T-helper 1 cell treated with Interleukin-12 subunit alpha and Interleukin-12 subunit beta and Interleukin-4 antibody, amounts not matched to agents 30 μg/mL and 1 μg/mL, for 36 hours (primary cell): ENCODE results near the gene EYA4.

Source experiments
- H3K27ac Mint-ChIP-seq: one replicate; pipeline ENCODE4 v1.8.0; 2021; ENCODE audit warnings: mild to moderate bottlenecking, mixed read lengths
- H3K27me3 Mint-ChIP-seq: one replicate; pipeline ENCODE4 v1.8.0; 2021; ENCODE audit warnings: low read depth, mixed read lengths
- H3K36me3 Mint-ChIP-seq: one replicate; pipeline ENCODE4 v1.8.0; 2021; ENCODE audit warnings: low read depth, mixed read lengths
- H3K4me1 Mint-ChIP-seq: one replicate; pipeline ENCODE4 v1.8.0; 2021; ENCODE audit warnings: low read depth, mixed read lengths
- H3K4me3 Mint-ChIP-seq: one replicate; pipeline ENCODE4 v1.8.0; 2021; ENCODE audit warnings: mild to moderate bottlenecking, moderate library complexity, mixed read lengths
- H3K9me3 Mint-ChIP-seq: one replicate; pipeline ENCODE4 v1.8.0; 2021; ENCODE audit warnings: mixed read lengths

Gene EYA4

GRCh38 chr6:133254552-133255228 is 13.5 kb downstream of the EYA4 start:
- no peak overlapping the region for H3K4me3 Mint-ChIP-seq
- H3K27ac Mint-ChIP-seq = no peak overlapping the region
- H3K4me1 Mint-ChIP-seq = no peaks in the 10 kb centered on the region
- H3K9me3 Mint-ChIP-seq = no peaks in the 10 kb centered on the region
- no peaks in the 10 kb centered on the region for H3K36me3 Mint-ChIP-seq
- H3K27me3 Mint-ChIP-seq = peaks cover 6% of the 10 kb centered on the region

- peaks cover 6% of the 10 kb centered on the region for H3K27me3 Mint-ChIP-seq
- H3K4me1 Mint-ChIP-seq = no peaks in the 10 kb centered on the region
- H3K4me3 Mint-ChIP-seq = no peak overlapping the region
- no peaks in the 10 kb centered on the region for H3K9me3 Mint-ChIP-seq
- H3K36me3 Mint-ChIP-seq = no peaks in the 10 kb centered on the region
- no peak overlapping the region for H3K27ac Mint-ChIP-seq
Measured at GRCh38 chr6:133257545-133258105, 16.5 kb downstream of the EYA4 start.

GRCh38 chr6:133259561-133259960 is 18.4 kb downstream of the EYA4 start:
- Mint-ChIP-seq H3K9me3 (no peaks in the 10 kb centered on the region), H3K27ac (no peak overlapping the region)

GRCh38 chr6:133262804-133263203 is 21.6 kb downstream of the EYA4 start:
- H3K4me1 Mint-ChIP-seq = no peaks in the 10 kb centered on the region
- no peaks in the 10 kb centered on the region for H3K27me3 Mint-ChIP-seq
- no peak overlapping the region for H3K4me3 Mint-ChIP-seq
- H3K27ac Mint-ChIP-seq = no peak overlapping the region
- H3K9me3 Mint-ChIP-seq = no peaks in the 10 kb centered on the region
- H3K36me3 Mint-ChIP-seq = no peaks in the 10 kb centered on the region

More at GRCh38 chr6:133259561-133259960, 18.4 kb downstream of the EYA4 start:
- Mint-ChIP-seq H3K4me3 (no peak overlapping the region), H3K36me3 (no peaks in the 10 kb centered on the region), H3K27me3 (peaks cover 4% of the 10 kb centered on the region), H3K4me1 (no peaks in the 10 kb centered on the region)

GRCh38 chr6:133265066-133265465 is 23.9 kb downstream of the EYA4 start:
- Mint-ChIP-seq H3K27me3 (no peaks in the 10 kb centered on the region), H3K4me1 (no peaks in the 10 kb centered on the region), H3K9me3 (no peaks in the 10 kb centered on the region), H3K36me3 (no peaks in the 10 kb centered on the region), H3K4me3 (no peak overlapping the region), H3K27ac (no peak overlapping the region)

- H3K27ac Mint-ChIP-seq = no peak overlapping the region
- H3K4me1 Mint-ChIP-seq = no peaks in the 10 kb centered on the region
- no peaks in the 10 kb centered on the region for H3K36me3 Mint-ChIP-seq
- H3K27me3 Mint-ChIP-seq = no peaks in the 10 kb centered on the region
- no peaks in the 10 kb centered on the region for H3K9me3 Mint-ChIP-seq
- H3K4me3 Mint-ChIP-seq = no peak overlapping the region
Measured at GRCh38 chr6:133266186-133266585, 25.0 kb downstream of the EYA4 start.

- Mint-ChIP-seq H3K9me3 (no peaks in the 10 kb centered on the region), H3K27me3 (no peaks in the 10 kb centered on the region), H3K4me1 (no peaks in the 10 kb centered on the region), H3K36me3 (no peaks in the 10 kb centered on the region), H3K4me3 (no peak overlapping the region), H3K27ac (no peak overlapping the region)
Measured at GRCh38 chr6:133268621-133269020, 27.5 kb downstream of the EYA4 start.

GRCh38 chr6:133274813-133275212 is 33.7 kb downstream of the EYA4 start:
- Mint-ChIP-seq H3K27ac (no peak overlapping the region), H3K27me3 (no peaks in the 10 kb centered on the region), H3K9me3 (no peaks in the 10 kb centered on the region), H3K4me1 (no peaks in the 10 kb centered on the region), H3K36me3 (no peaks in the 10 kb centered on the region), H3K4me3 (no peak overlapping the region)

- Mint-ChIP-seq H3K4me3 (no peak overlapping the region), H3K9me3 (no peaks in the 10 kb centered on the region), H3K27ac (no peak overlapping the region), H3K36me3 (no peaks in the 10 kb centered on the region), H3K27me3 (no peaks in the 10 kb centered on the region), H3K4me1 (no peaks in the 10 kb centered on the region)
Measured at GRCh38 chr6:133275213-133275612, 34.1 kb downstream of the EYA4 start.

- H3K4me3 Mint-ChIP-seq = no peak overlapping the region
- no peak overlapping the region for H3K27ac Mint-ChIP-seq
- H3K4me1 Mint-ChIP-seq = no peaks in the 10 kb centered on the region
Measured at GRCh38 chr6:133277228-133277899, 36.2 kb downstream of the EYA4 start.

GRCh38 chr6:133277900-133278545 is 36.9 kb downstream of the EYA4 start:
- Mint-ChIP-seq H3K27me3 (no peaks in the 10 kb centered on the region), H3K9me3 (no peaks in the 10 kb centered on the region), H3K4me1 (no peaks in the 10 kb centered on the region), H3K4me3 (no peak overlapping the region), H3K27ac (no peak overlapping the region), H3K36me3 (no peaks in the 10 kb centered on the region)

More at GRCh38 chr6:133277228-133277899, 36.2 kb downstream of the EYA4 start:
- H3K9me3 Mint-ChIP-seq = no peaks in the 10 kb centered on the region
- H3K27me3 Mint-ChIP-seq = no peaks in the 10 kb centered on the region
- no peaks in the 10 kb centered on the region for H3K36me3 Mint-ChIP-seq

- Mint-ChIP-seq H3K9me3 (no peaks in the 10 kb centered on the region), H3K27ac (no peak overlapping the region), H3K36me3 (no peaks in the 10 kb centered on the region), H3K4me1 (no peaks in the 10 kb centered on the region), H3K4me3 (no peak overlapping the region), H3K27me3 (no peaks in the 10 kb centered on the region)
Measured at GRCh38 chr6:133286765-133287164, 45.6 kb downstream of the EYA4 start.

GRCh38 chr6:133288662-133289061 is 47.5 kb downstream of the EYA4 start:
- Mint-ChIP-seq H3K27ac (no peak overlapping the region), H3K4me1 (no peaks in the 10 kb centered on the region), H3K36me3 (no peaks in the 10 kb centered on the region), H3K9me3 (no peaks in the 10 kb centered on the region), H3K4me3 (no peak overlapping the region), H3K27me3 (no peaks in the 10 kb centered on the region)

- no peaks in the 10 kb centered on the region for H3K9me3 Mint-ChIP-seq
- no peaks in the 10 kb centered on the region for H3K4me1 Mint-ChIP-seq
- H3K36me3 Mint-ChIP-seq = no peaks in the 10 kb centered on the region
- no peak overlapping the region for H3K4me3 Mint-ChIP-seq
- no peaks in the 10 kb centered on the region for H3K27me3 Mint-ChIP-seq
- no peak overlapping the region for H3K27ac Mint-ChIP-seq
Measured at GRCh38 chr6:133289733-133290306, 48.7 kb downstream of the EYA4 start.
